Measurements from ENCODE around the gene GXYLT2.
A peak's percentile ranks its signal among the peaks of the same experiment; 100 is the strongest.

Gene GXYLT2

DNA sequence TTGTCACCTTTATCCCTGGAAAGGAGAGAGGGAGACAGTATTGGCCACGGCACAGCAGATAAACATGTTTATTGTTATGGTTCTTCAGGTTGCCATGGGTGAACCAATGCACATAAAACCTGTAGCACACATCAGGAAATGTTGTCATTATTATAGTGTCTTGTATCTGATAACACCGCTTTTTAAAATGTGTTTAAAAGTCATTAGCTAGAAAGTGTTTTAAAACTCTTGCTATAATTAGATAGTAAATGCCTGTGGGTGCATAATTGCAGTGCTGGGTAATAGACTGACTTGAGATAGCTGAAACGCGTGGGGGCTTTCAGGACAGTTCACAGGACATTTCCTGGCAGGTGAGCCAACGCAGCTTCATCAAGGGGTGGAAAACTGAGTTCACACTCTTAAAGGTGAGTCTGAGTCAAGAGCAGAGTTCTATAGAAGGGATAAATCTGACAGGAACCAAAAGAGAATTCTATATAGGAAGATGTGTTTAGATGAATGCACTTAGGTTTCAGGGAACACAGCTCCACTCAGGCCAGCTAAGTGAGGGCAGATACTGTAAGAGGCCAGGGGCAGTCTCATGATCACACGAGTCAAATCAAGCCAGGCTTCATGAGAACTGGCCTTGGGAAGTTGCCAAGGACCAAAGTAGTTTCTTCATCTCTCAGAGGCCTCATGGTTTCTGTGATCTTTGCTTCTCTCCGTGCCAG, 73.1 kb downstream of the GXYLT2 start (continued):
- TF ChIP-seq, protein P1, sequence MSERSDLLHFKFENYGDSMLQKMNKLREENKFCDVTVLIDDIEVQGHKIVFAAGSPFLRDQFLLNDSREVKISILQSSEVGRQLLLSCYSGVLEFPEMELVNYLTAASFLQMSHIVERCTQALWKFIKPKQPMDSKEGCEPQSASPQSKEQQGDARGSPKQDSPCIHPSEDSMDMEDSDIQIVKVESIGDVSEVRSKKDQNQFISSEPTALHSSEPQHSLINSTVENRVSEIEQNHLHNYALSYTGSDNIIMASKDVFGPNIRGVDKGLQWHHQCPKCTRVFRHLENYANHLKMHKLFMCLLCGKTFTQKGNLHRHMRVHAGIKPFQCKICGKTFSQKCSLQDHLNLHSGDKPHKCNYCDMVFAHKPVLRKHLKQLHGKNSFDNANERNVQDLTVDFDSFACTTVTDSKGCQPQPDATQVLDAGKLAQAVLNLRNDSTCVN (tag by site-specific recombination; optimal IDR thresholded peaks at IDR 0.05), result no peak
- no peak for TF ChIP-seq ZNF266 (tag by site-specific recombination; IDR thresholded peaks at IDR 0.05; ENCODE audit: low read depth)
- TF ChIP-seq, protein P2, sequence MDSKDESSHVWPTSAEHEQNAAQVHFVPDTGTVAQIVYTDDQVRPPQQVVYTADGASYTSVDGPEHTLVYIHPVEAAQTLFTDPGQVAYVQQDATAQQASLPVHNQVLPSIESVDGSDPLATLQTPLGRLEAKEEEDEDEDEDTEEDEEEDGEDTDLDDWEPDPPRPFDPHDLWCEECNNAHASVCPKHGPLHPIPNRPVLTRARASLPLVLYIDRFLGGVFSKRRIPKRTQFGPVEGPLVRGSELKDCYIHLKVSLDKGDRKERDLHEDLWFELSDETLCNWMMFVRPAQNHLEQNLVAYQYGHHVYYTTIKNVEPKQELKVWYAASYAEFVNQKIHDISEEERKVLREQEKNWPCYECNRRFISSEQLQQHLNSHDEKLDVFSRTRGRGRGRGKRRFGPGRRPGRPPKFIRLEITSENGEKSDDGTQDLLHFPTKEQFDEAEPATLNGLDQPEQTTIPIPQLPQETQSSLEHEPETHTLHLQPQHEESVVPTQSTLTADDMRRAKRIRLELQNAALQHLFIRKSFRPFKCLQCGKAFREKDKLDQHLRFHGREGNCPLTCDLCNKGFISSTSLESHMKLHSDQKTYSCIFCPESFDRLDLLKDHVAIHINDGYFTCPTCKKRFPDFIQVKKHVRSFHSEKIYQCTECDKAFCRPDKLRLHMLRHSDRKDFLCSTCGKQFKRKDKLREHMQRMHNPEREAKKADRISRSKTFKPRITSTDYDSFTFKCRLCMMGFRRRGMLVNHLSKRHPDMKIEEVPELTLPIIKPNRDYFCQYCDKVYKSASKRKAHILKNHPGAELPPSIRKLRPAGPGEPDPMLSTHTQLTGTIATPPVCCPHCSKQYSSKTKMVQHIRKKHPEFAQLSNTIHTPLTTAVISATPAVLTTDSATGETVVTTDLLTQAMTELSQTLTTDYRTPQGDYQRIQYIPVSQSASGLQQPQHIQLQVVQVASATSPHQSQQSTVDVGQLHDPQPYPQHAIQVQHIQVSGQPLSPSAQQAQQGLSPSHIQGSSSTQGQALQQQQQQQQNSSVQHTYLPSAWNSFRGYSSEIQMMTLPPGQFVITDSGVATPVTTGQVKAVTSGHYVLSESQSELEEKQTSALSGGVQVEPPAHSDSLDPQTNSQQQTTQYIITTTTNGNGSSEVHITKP (tag by site-specific recombination; IDR thresholded peaks at IDR 0.05), result 0 out of 2 replicates have a peak, but pooled peaks have one; percentile 26
- TF ChIP-seq TRIM28 (IDR thresholded peaks at IDR 0.05; ENCODE audit: borderline replicate concordance, low read length), result peak; percentile 35; the same call in 1 of the 2 replicates
- TF ChIP-seq, protein P3, sequence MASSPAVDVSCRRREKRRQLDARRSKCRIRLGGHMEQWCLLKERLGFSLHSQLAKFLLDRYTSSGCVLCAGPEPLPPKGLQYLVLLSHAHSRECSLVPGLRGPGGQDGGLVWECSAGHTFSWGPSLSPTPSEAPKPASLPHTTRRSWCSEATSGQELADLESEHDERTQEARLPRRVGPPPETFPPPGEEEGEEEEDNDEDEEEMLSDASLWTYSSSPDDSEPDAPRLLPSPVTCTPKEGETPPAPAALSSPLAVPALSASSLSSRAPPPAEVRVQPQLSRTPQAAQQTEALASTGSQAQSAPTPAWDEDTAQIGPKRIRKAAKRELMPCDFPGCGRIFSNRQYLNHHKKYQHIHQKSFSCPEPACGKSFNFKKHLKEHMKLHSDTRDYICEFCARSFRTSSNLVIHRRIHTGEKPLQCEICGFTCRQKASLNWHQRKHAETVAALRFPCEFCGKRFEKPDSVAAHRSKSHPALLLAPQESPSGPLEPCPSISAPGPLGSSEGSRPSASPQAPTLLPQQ (tag by site-specific recombination; IDR thresholded peaks at IDR 0.05), result no peak
- no peak for TF ChIP-seq ZNF610 (tag by site-specific recombination; IDR thresholded peaks at IDR 0.05; ENCODE audit: borderline replicate concordance)
- no peak for TF ChIP-seq HOXD13 (CRISPR knock-in tag; IDR thresholded peaks at IDR 0.05; ENCODE audit: borderline replicate concordance)
- TF ChIP-seq OVOL3 (tag by site-specific recombination; IDR thresholded peaks at IDR 0.05), result no peak
- no peak for TF ChIP-seq GLI2 (tag by site-specific recombination; IDR thresholded peaks at IDR 0.05; ENCODE audit: borderline replicate concordance, low read depth)
- no peak for TF ChIP-seq ZNF777 (tag by site-specific recombination; IDR thresholded peaks at IDR 0.05; ENCODE audit: borderline replicate concordance)
- no peak for TF ChIP-seq BCL11B (tag by site-specific recombination; IDR thresholded peaks at IDR 0.05; ENCODE audit: low read depth)
- TF ChIP-seq, protein P4, sequence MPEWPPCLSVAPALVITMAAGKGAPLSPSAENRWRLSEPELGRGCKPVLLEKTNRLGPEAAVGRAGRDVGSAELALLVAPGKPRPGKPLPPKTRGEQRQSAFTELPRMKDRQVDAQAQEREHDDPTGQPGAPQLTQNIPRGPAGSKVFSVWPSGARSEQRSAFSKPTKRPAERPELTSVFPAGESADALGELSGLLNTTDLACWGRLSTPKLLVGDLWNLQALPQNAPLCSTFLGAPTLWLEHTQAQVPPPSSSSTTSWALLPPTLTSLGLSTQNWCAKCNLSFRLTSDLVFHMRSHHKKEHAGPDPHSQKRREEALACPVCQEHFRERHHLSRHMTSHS (tag by site-specific recombination; IDR thresholded peaks at IDR 0.05), result no peak
- TF ChIP-seq ZNF544 (tag by site-specific recombination; IDR thresholded peaks at IDR 0.05), result no peak
- 0 out of 2 replicates have a peak, but pooled peaks have one; percentile 20 for TF ChIP-seq SCRT1 (tag by site-specific recombination; IDR thresholded peaks at IDR 0.05; ENCODE audit: borderline replicate concordance)
- no peak for TF ChIP-seq ZNF433 (tag by site-specific recombination; IDR thresholded peaks at IDR 0.05; ENCODE audit: low read depth)
- TF ChIP-seq ZBTB1 (tag by site-specific recombination; IDR thresholded peaks at IDR 0.05), result no peak
- TF ChIP-seq, protein P5, sequence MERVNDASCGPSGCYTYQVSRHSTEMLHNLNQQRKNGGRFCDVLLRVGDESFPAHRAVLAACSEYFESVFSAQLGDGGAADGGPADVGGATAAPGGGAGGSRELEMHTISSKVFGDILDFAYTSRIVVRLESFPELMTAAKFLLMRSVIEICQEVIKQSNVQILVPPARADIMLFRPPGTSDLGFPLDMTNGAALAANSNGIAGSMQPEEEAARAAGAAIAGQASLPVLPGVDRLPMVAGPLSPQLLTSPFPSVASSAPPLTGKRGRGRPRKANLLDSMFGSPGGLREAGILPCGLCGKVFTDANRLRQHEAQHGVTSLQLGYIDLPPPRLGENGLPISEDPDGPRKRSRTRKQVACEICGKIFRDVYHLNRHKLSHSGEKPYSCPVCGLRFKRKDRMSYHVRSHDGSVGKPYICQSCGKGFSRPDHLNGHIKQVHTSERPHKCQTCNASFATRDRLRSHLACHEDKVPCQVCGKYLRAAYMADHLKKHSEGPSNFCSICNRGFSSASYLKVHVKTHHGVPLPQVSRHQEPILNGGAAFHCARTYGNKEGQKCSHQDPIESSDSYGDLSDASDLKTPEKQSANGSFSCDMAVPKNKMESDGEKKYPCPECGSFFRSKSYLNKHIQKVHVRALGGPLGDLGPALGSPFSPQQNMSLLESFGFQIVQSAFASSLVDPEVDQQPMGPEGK (tag by site-specific recombination; IDR thresholded peaks at IDR 0.05), result peak; percentile 29; the same call in 1 of the 2 replicates
- TF ChIP-seq, protein P6, sequence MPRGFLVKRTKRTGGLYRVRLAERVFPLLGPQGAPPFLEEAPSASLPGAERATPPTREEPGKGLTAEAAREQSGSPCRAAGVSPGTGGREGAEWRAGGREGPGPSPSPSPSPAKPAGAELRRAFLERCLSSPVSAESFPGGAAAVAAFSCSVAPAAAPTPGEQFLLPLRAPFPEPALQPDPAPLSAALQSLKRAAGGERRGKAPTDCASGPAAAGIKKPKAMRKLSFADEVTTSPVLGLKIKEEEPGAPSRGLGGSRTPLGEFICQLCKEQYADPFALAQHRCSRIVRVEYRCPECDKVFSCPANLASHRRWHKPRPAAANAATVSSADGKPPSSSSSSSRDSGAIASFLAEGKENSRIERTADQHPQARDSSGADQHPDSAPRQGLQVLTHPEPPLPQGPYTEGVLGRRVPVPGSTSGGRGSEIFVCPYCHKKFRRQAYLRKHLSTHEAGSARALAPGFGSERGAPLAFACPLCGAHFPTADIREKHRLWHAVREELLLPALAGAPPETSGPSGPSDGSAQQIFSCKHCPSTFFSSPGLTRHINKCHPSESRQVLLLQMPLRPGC (tag by site-specific recombination; IDR thresholded peaks at IDR 0.05), result no peak
- no peak for TF ChIP-seq ZSCAN16 (tag by site-specific recombination; IDR thresholded peaks at IDR 0.05)
- TF ChIP-seq HOXA7 (CRISPR knock-in tag; IDR thresholded peaks at IDR 0.05; ENCODE audit: borderline replicate concordance), result no peak
- TF ChIP-seq ZBTB8A (tag by site-specific recombination; IDR thresholded peaks at IDR 0.05), result no peak
- TF ChIP-seq YY1 (tag by site-specific recombination; IDR thresholded peaks at IDR 0.05), result no peak
- TF ChIP-seq ZNF555 (tag by site-specific recombination; conservative IDR thresholded peaks at IDR 0.05), result no peak

Data from HEK293 (cell line).